Spleen (tissue), 7 donors: ENCODE results near the gene PIK3R5.

ENCODE experiments used
- CTCF ChIP-seq, 11 experiments: fragments of 200-600 bp in 7 of 11; fragments of 450-650 bp in 4 of 11; sonication (generic) in 4 of 11; IDR thresholded peaks in 8 of 11; conservative IDR thresholded peaks in 3 of 11; 1 replicate in 7 of 11; 2 replicates in 4 of 11; pipeline versions ENCODE4 v1.4.0 to v1.8.0; 2016 to 2021; ENCODE audit warnings: antibody characterized with exemption in 11 of 11, inconsistent platforms in 4 of 11, mild to moderate bottlenecking in 1 of 11
- POLR2A ChIP-seq, 3 donors: fragments of 450-650 bp; IDR thresholded peaks; one replicate each; pipeline ENCODE4 v1.5.1; 2017; ENCODE audit warnings: antibody characterized with exemption in 3 of 3, mild to moderate bottlenecking in 1 of 3
- POLR2AphosphoS5 ChIP-seq, 3 donors: sonication (generic); formaldehyde crosslinking; IDR thresholded peaks; one replicate each; pipeline ENCODE4 v1.5.1; 2017; ENCODE audit warnings: antibody characterized with exemption in 3 of 3
- donor health status: DM: no; HTN: no; CAD: no; lungs with moderate emphysema.
- donor health status: DM: no; HTN: no; CAD: no.
- donor health status: DM: no; HTN: no; CAD: no.

- no peak for TF ChIP-seq CTCF (IDR thresholded peaks at IDR 0.05 in 8 of 11, conservative IDR thresholded peaks at IDR 0.05 in 3 of 11)
- no peak for TF ChIP-seq POLR2AphosphoS5 (IDR thresholded peaks at IDR 0.05)
- no peak for TF ChIP-seq POLR2A (IDR thresholded peaks at IDR 0.05)
These were observed 93.3 kb downstream of the PIK3R5 start for GRCh38 chr17:8872036-8872704.
